ENCODE results near the gene IGFBP3.

GRCh38 chr7:45873035-45873354, 48.1 kb downstream of the IGFBP3 start, which contains the start of gene CCDC201:
- TF ChIP-seq CTCF (IDR thresholded peaks at IDR 0.05) (no peak), POLR2A (IDR thresholded peaks at IDR 0.05) (no peak)

Data from vagina (tissue), 2 donors.